Activated naive CD4-positive, alpha-beta T cell treated with anti-CD3 and anti-CD28 coated beads, Interleukin-2, amount 10 ng/mL, durations not matched to agents 7 days and 5 days (primary cell): ENCODE results near the gene WDR13.

ENCODE experiments used
- CTCF ChIA-PET: fragments of 350-600 bp; sonication (Branson Sonifier 250); formaldehyde crosslinking; loops from one replicate; lab custom pipeline; 2021; ENCODE audit warnings: antibody characterized with exemption; lab: Charles Lee
- DNase-seq: peaks from one replicate; pipeline ENCODE4 v3.0.0-alpha.2; 2020
- H3K27ac Mint-ChIP-seq: one replicate; pipeline ENCODE4 v1.8.0; 2021; ENCODE audit warnings: mild to moderate bottlenecking, moderate library complexity, mixed read lengths
- H3K27me3 Mint-ChIP-seq: one replicate; pipeline ENCODE4 v1.8.0; 2021; ENCODE audit warnings: mild to moderate bottlenecking, mixed read lengths
- H3K36me3 Mint-ChIP-seq: one replicate; pipeline ENCODE4 v1.8.0; 2021; ENCODE audit warnings: mixed read lengths
- H3K4me1 Mint-ChIP-seq: one replicate; pipeline ENCODE4 v1.8.0; 2021; ENCODE audit warnings: mixed read lengths
- H3K4me3 Mint-ChIP-seq: one replicate; pipeline ENCODE4 v1.8.0; 2021; ENCODE audit warnings: mild to moderate bottlenecking, moderate library complexity, mixed read lengths
- H3K9me3 Mint-ChIP-seq: one replicate; pipeline ENCODE4 v1.8.0; 2021; ENCODE audit warnings: mixed read lengths

The WDR13 gene

GRCh38 chrX:48579259-48579658 lies 18.0 kb upstream of the WDR13 start:
- no peaks in the 10 kb centered on the region for H3K9me3 Mint-ChIP-seq
- H3K36me3 Mint-ChIP-seq, result peaks cover 42% of the 10 kb centered on the region
- no peak overlapping the region for H3K27ac Mint-ChIP-seq
- no peak overlapping the region for H3K4me3 Mint-ChIP-seq
- H3K27me3 Mint-ChIP-seq, result no peaks in the 10 kb centered on the region
- CTCF ChIA-PET, result no interaction called here
- peaks cover 20% of the 10 kb centered on the region for H3K4me1 Mint-ChIP-seq
- no peak for DNase-seq

DNA sequence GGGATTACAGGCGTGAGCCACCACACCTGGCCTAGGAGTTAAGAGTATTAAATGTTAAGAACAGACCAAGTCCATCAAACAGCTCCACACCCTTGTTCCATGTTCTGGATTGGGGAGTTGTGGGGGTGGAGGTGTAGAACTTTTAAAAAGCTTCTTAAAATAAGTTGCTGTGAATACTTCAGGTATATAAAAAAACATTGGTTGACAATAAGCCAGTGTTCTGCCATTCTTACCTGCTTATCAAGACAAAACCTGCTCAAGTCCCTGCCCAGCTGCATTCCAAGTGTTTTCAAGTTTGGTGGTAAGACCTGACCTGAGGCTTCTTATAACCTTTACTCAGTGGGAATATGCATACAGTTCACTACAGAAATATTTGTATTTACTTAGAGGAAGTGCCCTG lies 16.6 kb upstream of the WDR13 start:
- H3K4me3 Mint-ChIP-seq, result no peak overlapping the region
- H3K27ac Mint-ChIP-seq, result no peak overlapping the region
- no peaks in the 10 kb centered on the region for H3K27me3 Mint-ChIP-seq
- DNase-seq, result no peak
- CTCF ChIA-PET, result no interaction called here
- H3K4me1 Mint-ChIP-seq, result peaks cover 14% of the 10 kb centered on the region
- peaks cover 32% of the 10 kb centered on the region for H3K36me3 Mint-ChIP-seq
- H3K9me3 Mint-ChIP-seq, result no peaks in the 10 kb centered on the region

DNA sequence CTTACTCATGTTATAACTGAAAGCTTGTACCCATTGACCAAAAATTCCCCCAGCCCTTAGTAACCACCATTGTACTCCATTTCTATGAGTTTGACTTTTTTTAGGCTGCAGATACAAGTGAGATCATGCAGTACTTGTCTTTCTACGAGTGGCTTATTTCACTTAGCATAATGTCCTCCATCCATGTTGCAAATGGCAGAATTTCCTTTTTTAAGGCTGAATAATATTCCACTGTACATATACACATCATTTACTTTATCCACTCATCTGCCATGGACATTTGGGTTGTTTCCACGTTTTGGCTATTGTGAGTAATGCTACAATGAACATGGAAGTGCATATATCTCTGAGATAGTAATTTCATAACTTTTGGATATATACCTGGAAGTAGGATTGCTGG lies 12.6 kb upstream of the WDR13 start:
- CTCF ChIA-PET, result no interaction called here
- Mint-ChIP-seq H3K4me3 (no peak overlapping the region), H3K27ac (no peak overlapping the region), H3K4me1 (peaks cover 4% of the 10 kb centered on the region), H3K27me3 (no peaks in the 10 kb centered on the region), H3K9me3 (no peaks in the 10 kb centered on the region), H3K36me3 (peaks cover 3% of the 10 kb centered on the region)
- DNase-seq, result no peak

GRCh38 chrX:48589482-48590162 lies 7.7 kb upstream of the WDR13 start:
- Mint-ChIP-seq H3K4me3 (no peak overlapping the region), H3K27me3 (peaks cover 4% of the 10 kb centered on the region), H3K9me3 (no peaks in the 10 kb centered on the region), H3K4me1 (peaks cover 9% of the 10 kb centered on the region), H3K27ac (no peak overlapping the region), H3K36me3 (no peaks in the 10 kb centered on the region)
- DNase-seq, result no peak
- CTCF ChIA-PET, result interaction anchor here (1.6 kb wide), 1 partner anchor 11 kb away, joined by 3 read pairs; no protein-coding TSS in a partner anchor

DNA sequence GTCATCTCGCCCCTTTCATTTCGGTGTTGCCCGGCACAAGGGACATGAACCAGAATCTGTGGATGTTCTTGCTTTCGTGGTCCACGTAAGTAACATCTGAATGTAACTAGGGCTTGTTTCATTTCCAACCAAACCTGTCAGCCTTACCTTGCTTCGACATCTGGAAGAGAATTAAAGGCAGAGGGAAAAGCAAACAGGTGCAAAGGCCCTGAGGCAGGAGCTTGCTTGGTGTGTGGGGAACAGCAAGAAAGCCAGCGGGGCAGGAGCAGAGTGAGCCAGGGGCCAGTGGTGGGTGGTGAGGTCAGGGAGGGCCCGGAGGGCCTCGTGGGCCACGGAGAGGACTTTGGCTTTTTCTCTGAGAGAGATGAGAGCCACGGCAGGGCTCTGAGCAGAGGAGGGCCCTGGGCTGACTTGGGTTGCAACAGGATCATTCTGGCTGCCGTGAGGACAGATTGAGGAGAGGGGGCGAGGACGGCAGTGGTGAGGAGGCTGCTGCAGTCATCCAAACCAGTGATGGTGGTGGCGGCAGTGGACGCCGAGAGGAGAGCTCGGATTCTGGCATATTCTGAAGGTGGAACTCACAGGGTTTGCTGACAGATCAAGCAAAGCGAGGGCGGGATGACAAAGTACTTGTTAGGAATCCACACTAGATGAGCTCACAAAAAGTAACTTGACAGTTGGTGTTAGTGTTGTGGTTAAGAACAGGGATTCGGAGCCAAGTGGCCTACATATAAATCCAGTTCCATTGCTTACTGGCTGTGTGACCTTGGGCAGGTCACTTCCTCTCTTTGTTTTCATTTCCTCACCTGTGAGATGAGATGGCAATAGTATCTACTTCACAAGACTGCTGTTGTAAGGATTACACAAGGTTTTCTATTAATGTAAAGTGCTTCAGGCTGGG lies 6.8 kb upstream of the WDR13 start:
- Mint-ChIP-seq H3K36me3 (no peaks in the 10 kb centered on the region), H3K4me1 (peaks cover 9% of the 10 kb centered on the region), H3K27me3 (peaks cover 4% of the 10 kb centered on the region), H3K27ac (no peak overlapping the region), H3K9me3 (no peaks in the 10 kb centered on the region), H3K4me3 (no peak overlapping the region)
- CTCF ChIA-PET, result interaction anchor here (1.6 kb wide), 1 partner anchor 12 kb away, joined by 3 read pairs; no protein-coding TSS in a partner anchor
- no peak for DNase-seq

GRCh38 chrX:48591255-48591791 lies 6.0 kb upstream of the WDR13 start:
- Mint-ChIP-seq H3K27me3 (peaks cover 4% of the 10 kb centered on the region), H3K27ac (no peak overlapping the region), H3K4me1 (peaks cover 9% of the 10 kb centered on the region), H3K4me3 (no peak overlapping the region), H3K36me3 (no peaks in the 10 kb centered on the region), H3K9me3 (no peaks in the 10 kb centered on the region)
- DNase-seq, result no peak
- CTCF ChIA-PET, result interaction anchor here (1.6 kb wide), 1 partner anchor 13 kb away, joined by 3 read pairs; no protein-coding TSS in a partner anchor

- H3K27me3 Mint-ChIP-seq, result peaks cover 8% of the 10 kb centered on the region
- CTCF ChIA-PET, result no interaction called here
Observed at GRCh38 chrX:48592971-48593370, 4.3 kb upstream of the WDR13 start.

GRCh38 chrX:48595929-48596328 lies 1.4 kb upstream of the WDR13 start:
- Mint-ChIP-seq H3K4me3 (no peak overlapping the region), H3K4me1 (peaks cover 18% of the 10 kb centered on the region), H3K27ac (no peak overlapping the region), H3K27me3 (peaks cover 6% of the 10 kb centered on the region), H3K9me3 (no peaks in the 10 kb centered on the region), H3K36me3 (peaks cover 8% of the 10 kb centered on the region)
- CTCF ChIA-PET, result no interaction called here
- DNase-seq, result no peak

More at GRCh38 chrX:48592971-48593370, 4.3 kb upstream of the WDR13 start:
- Mint-ChIP-seq H3K4me3 (no peak overlapping the region), H3K4me1 (peaks cover 15% of the 10 kb centered on the region), H3K9me3 (no peaks in the 10 kb centered on the region), H3K27ac (no peak overlapping the region), H3K36me3 (peaks cover 4% of the 10 kb centered on the region)
- DNase-seq, result no peak

GRCh38 chrX:48598614-48599013 lies 1.3 kb downstream of the WDR13 start:
- Mint-ChIP-seq H3K36me3 (peaks cover 13% of the 10 kb centered on the region), H3K4me3 (peak overlapping the region; percentile 92), H3K27ac (peak overlapping the region; percentile 100), H3K27me3 (peaks cover 6% of the 10 kb centered on the region), H3K4me1 (peaks cover 14% of the 10 kb centered on the region), H3K9me3 (no peaks in the 10 kb centered on the region)
- no peak for DNase-seq
- CTCF ChIA-PET, result no interaction called here

GRCh38 chrX:48599341-48599740 lies 2.0 kb downstream of the WDR13 start:
- H3K9me3 Mint-ChIP-seq, result no peaks in the 10 kb centered on the region
- H3K4me3 Mint-ChIP-seq, result no peak overlapping the region
- peaks cover 14% of the 10 kb centered on the region for H3K36me3 Mint-ChIP-seq
- peaks cover 14% of the 10 kb centered on the region for H3K4me1 Mint-ChIP-seq
- no peak for DNase-seq
- H3K27me3 Mint-ChIP-seq, result peaks cover 6% of the 10 kb centered on the region
- no peak overlapping the region for H3K27ac Mint-ChIP-seq
- CTCF ChIA-PET, result no interaction called here

DNA sequence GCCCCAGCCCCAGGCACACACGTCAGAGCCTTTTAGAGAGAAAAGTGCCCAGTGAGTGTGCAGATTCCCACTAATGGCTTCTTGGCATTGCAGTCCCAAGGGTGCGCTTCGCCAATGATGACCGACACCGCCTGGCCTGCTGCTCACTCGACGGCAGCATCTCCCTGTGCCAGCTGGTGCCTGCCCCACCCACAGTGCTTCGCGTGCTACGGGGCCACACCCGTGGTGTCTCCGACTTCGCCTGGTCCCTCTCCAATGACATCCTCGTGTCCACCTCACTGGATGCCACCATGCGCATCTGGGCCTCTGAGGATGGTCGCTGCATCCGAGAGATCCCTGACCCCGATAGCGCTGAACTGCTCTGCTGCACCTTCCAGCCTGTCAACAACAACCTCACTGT lies 2.9 kb downstream of the WDR13 start:
- H3K27me3 Mint-ChIP-seq, result peaks cover 6% of the 10 kb centered on the region
- peaks cover 18% of the 10 kb centered on the region for H3K36me3 Mint-ChIP-seq
- CTCF ChIA-PET, result no interaction called here
- no peaks in the 10 kb centered on the region for H3K9me3 Mint-ChIP-seq
- peaks cover 14% of the 10 kb centered on the region for H3K4me1 Mint-ChIP-seq
- no peak for DNase-seq
- H3K27ac Mint-ChIP-seq, result no peak overlapping the region
- no peak overlapping the region for H3K4me3 Mint-ChIP-seq

- peaks cover 6% of the 10 kb centered on the region for H3K27me3 Mint-ChIP-seq
- H3K9me3 Mint-ChIP-seq, result no peaks in the 10 kb centered on the region
- peaks cover 14% of the 10 kb centered on the region for H3K4me1 Mint-ChIP-seq
- H3K27ac Mint-ChIP-seq, result no peak overlapping the region
- no peak for DNase-seq
- H3K36me3 Mint-ChIP-seq, result peaks cover 19% of the 10 kb centered on the region
- CTCF ChIA-PET, result interaction anchor here (0.6 kb wide), 1 partner anchor 48 kb away, joined by 3 read pairs; no protein-coding TSS in a partner anchor
- H3K4me3 Mint-ChIP-seq, result no peak overlapping the region
Observed at GRCh38 chrX:48601741-48602394, 4.6 kb downstream of the WDR13 start.

- no peaks in the 10 kb centered on the region for H3K9me3 Mint-ChIP-seq
- DNase-seq, result no peak
- CTCF ChIA-PET, result no interaction called here
- peaks cover 11% of the 10 kb centered on the region for H3K36me3 Mint-ChIP-seq
- H3K4me1 Mint-ChIP-seq, result no peaks in the 10 kb centered on the region
- no peaks in the 10 kb centered on the region for H3K27me3 Mint-ChIP-seq
- no peak overlapping the region for H3K4me3 Mint-ChIP-seq
- H3K27ac Mint-ChIP-seq, result no peak overlapping the region
Observed at GRCh38 chrX:48604701-48605100, 7.4 kb downstream of the WDR13 start.

DNA sequence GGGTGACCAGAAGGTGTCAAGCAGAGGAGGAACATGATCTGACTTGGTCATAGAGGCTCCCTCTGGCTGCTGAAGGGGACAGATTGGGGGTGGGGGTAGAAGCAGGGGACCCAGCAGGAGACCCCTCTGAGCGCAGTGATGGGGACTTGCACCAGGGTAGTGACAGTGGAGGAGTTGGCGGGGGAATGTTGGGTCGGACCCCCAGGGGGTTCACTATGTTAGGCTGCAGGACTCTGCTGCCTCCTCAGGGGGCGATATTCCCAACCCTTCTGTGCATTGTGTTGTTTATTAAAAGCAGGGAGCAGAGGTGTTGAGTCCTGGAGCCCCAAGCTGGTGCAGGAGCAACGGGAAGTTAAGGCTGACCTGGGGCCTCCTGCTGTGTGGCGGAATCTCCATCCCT lies 8.8 kb downstream of the WDR13 start:
- Mint-ChIP-seq H3K9me3 (no peaks in the 10 kb centered on the region), H3K36me3 (peaks cover 9% of the 10 kb centered on the region), H3K4me1 (no peaks in the 10 kb centered on the region), H3K4me3 (no peak overlapping the region), H3K27ac (no peak overlapping the region), H3K27me3 (no peaks in the 10 kb centered on the region)
- CTCF ChIA-PET, result no interaction called here
- DNase-seq, result no peak
